GM19455 (cell line): Measurements from ENCODE around the gene FFAR2.

Experiments used
- ATAC-seq: cut with Tn5 transposase; IDR thresholded peaks from one replicate; pipeline ENCODE4 v1.9.1; 2021; ENCODE audit not compliant: unreplicated experiment

FFAR2 gene

GRCh38 chr19:35484252-35485036, 36.4 kb downstream of the FFAR2 start:
- ATAC-seq = peak; percentile 57

- no peak for ATAC-seq
Observed at GRCh38 chr19:35486268-35486708, 38.2 kb downstream of the FFAR2 start.

- no peak for ATAC-seq
Observed at GRCh38 chr19:35487656-35488182, 39.7 kb downstream of the FFAR2 start.

GRCh38 chr19:35488677-35489076, 40.6 kb downstream of the FFAR2 start:
- no peak for ATAC-seq

GRCh38 chr19:35490364-35490763, 42.3 kb downstream of the FFAR2 start, which contains the start of gene KRTDAP:
Gene KRTDAP (minus strand): TSS chr19:35490464. CDS start chr19:35490442, 22 bp downstream.
- no peak for ATAC-seq

- no peak for ATAC-seq
Observed at GRCh38 chr19:35491836-35492360, 43.8 kb downstream of the FFAR2 start.

- no peak for ATAC-seq
Observed at GRCh38 chr19:35493971-35494370, 45.9 kb downstream of the FFAR2 start.

- no peak for ATAC-seq
Observed at GRCh38 chr19:35495107-35496064, 47.3 kb downstream of the FFAR2 start.

GRCh38 chr19:35497406-35497805, 49.3 kb downstream of the FFAR2 start:
- no peak for ATAC-seq

GRCh38 chr19:35498220-35498619, 50.2 kb downstream of the FFAR2 start:
- ATAC-seq = no peak

GRCh38 chr19:35498984-35499527, 51.0 kb downstream of the FFAR2 start:
- ATAC-seq = no peak

GRCh38 chr19:35500611-35501010, 52.6 kb downstream of the FFAR2 start:
- no peak for ATAC-seq
